ENCODE results near the gene BATF3. TPM values are rescaled to one million over a fixed set of nuclear protein-coding genes. Genes with fewer than 3 reads are reported as not detected.

Gene BATF3
- polyA plus RNA-seq, 4 donors = 0.85 to 1.6 (median 1.4) TPM

- DNase-seq (ENCODE audit: low read depth in 4 of 4, low spot score in 3 of 4) = no peak
Observed at GRCh38 chr1:212638492-212639151, 61.0 kb downstream of the BATF3 start.

- DNase-seq (ENCODE audit: low read depth in 4 of 4, low spot score in 3 of 4) = no peak
Observed at GRCh38 chr1:212637902-212638301, 61.7 kb downstream of the BATF3 start.

Other genes starting within 250 kb of the BATF3 start
- 10 to 100 TPM in 3 of 4 donors, 1 to 10 TPM in 1; 7.3 to 77.3 (median 14.3) TPM for gene ATF3, start 91.1 kb downstream of the BATF3 start, polyA plus RNA-seq (ENCODE audit: insufficient read length in 4 of 4)
- gene NSL1, start 91.9 kb upstream of the BATF3 start, polyA plus RNA-seq (ENCODE audit: insufficient read length in 4 of 4) = 10 to 100 TPM; 41.2 to 53.3 (median 43.9) TPM
- 10 to 100 TPM; 13.0 to 21.1 (median 19.8) TPM for gene TATDN3, start 92.1 kb upstream of the BATF3 start, polyA plus RNA-seq (ENCODE audit: insufficient read length in 4 of 4)
- 1 to 10 TPM in 1 of 4 donors, under 1 TPM in 2, not detected in 1; 0.36 to 1.6 (median 0.55) TPM for gene SPATA45, start 147.8 kb upstream of the BATF3 start, polyA plus RNA-seq (ENCODE audit: insufficient read length in 4 of 4)
- 10 to 100 TPM; 14.7 to 30.8 (median 24.0) TPM for gene FLVCR1, start 158.4 kb upstream of the BATF3 start, polyA plus RNA-seq (ENCODE audit: insufficient read length in 4 of 4)

Measured in left renal pelvis (tissue), 4 donors.